HepG2 (cell line): ENCODE measurements around the gene RUNDC1. TPM values are rescaled to one million over a fixed set of nuclear protein-coding genes. Genes with fewer than 3 reads are reported as not detected.

Experiments
- ADNP ChIP-seq: sonication (generic); formaldehyde crosslinking; IDR thresholded peaks from 2 replicates; pipeline ENCODE4 v1.4.0; 2020; ENCODE audit warnings: missing genetic modification reagents
- CEBPG ChIP-seq: IDR thresholded peaks from 2 replicates; pipeline ENCODE4 v1.6.1; 2016
- DPF2 ChIP-seq: sonication (generic); formaldehyde crosslinking; IDR thresholded peaks from 2 replicates; pipeline ENCODE4 v1.4.0; 2020; ENCODE audit warnings: mild to moderate bottlenecking, low read depth, missing genetic modification reagents, borderline replicate concordance
- HNF4A ChIP-seq: sonication (generic); formaldehyde crosslinking; IDR thresholded peaks from 2 replicates; pipeline ENCODE4 v1.4.0; 2020; ENCODE audit warnings: missing genetic modification reagents
- KAT2B ChIP-seq: fragments of 150-350 bp; IDR thresholded peaks from 2 replicates; pipeline ENCODE4 v1.6.1; 2014; ENCODE audit warnings: low read depth, low read length, borderline replicate concordance
- KDM5B ChIP-seq: sonication (generic); formaldehyde crosslinking; IDR thresholded peaks from 2 replicates; pipeline ENCODE4 v1.4.0; 2020; ENCODE audit warnings: missing genetic modification reagents, mild to moderate bottlenecking, borderline replicate concordance
- TP53 ChIP-seq: sonication (generic); formaldehyde crosslinking; conservative IDR thresholded peaks from 2 replicates; pipeline ENCODE4 v1.4.0; 2020; ENCODE audit warnings: missing genetic modification reagents
- ZBTB7A ChIP-seq: sonication (generic); formaldehyde crosslinking; IDR thresholded peaks from 2 replicates; pipeline ENCODE4 v1.8.0; 2022; ENCODE audit warnings: mild to moderate bottlenecking, missing genetic modification reagents
- ZFP90 ChIP-seq: sonication (generic); formaldehyde crosslinking; IDR thresholded peaks from 2 replicates; pipeline ENCODE4 v1.8.0; 2022; ENCODE audit warnings: missing genetic modification reagents, mild to moderate bottlenecking, inconsistent platforms, borderline replicate concordance
- ZFYVE20 ChIP-seq: sonication (generic); formaldehyde crosslinking; IDR thresholded peaks from 2 replicates; pipeline ENCODE4 v1.8.0; 2023; ENCODE audit warnings: low read depth, mild to moderate bottlenecking, moderate library complexity, missing genetic modification reagents, borderline replicate concordance
- ZNF12 ChIP-seq: sonication (generic); formaldehyde crosslinking; IDR thresholded peaks from 2 replicates; pipeline ENCODE4 v1.5.0; 2020; ENCODE audit warnings: missing genetic modification reagents
- ZNF20 ChIP-seq: sonication (generic); formaldehyde crosslinking; IDR thresholded peaks from 2 replicates; pipeline ENCODE4 v1.4.0; 2020; ENCODE audit warnings: mild to moderate bottlenecking, moderate library complexity, missing genetic modification reagents
- ZNF251 ChIP-seq: sonication (generic); formaldehyde crosslinking; IDR thresholded peaks from 2 replicates; pipeline ENCODE4 v1.9.0; 2021; ENCODE audit warnings: mild to moderate bottlenecking, missing genetic modification reagents
- ZNF839 ChIP-seq: sonication (generic); formaldehyde crosslinking; IDR thresholded peaks from 2 replicates; pipeline ENCODE4 v1.4.0; 2020; ENCODE audit warnings: missing genetic modification reagents, mild to moderate bottlenecking, borderline replicate concordance
- ZSCAN25 ChIP-seq: sonication (generic); formaldehyde crosslinking; IDR thresholded peaks from 2 replicates; pipeline ENCODE4 v1.8.0; 2022; ENCODE audit warnings: mild to moderate bottlenecking, missing genetic modification reagents
- polyA plus RNA-seq, 8 experiments: library from polyadenylated mRNA; depleted of rRNA in 3 of 8; stranded (reverse) in 7 of 8; unstranded in 1 of 8; fragments of >200 nt; fragmentation: Illumina TruSeq in 4 of 8; extraction: Trizol in 4 of 8; gene quantifications; 2 replicates each; pipeline versions ENCODE4 v1.2.1 to v1.2.3, GENCODE V29; 2011 to 2016; ENCODE audit warnings: low read depth in 4 of 8, missing spikeins in 1 of 8, mixed read lengths in 1 of 8; ENCODE audit not compliant: insufficient read depth in 1 of 8
- total RNA-seq, 5 experiments: library from RNA; depleted of rRNA; stranded (reverse); fragments of >200 nt; fragmentation: Illumina TruSeq; extraction: Trizol; gene quantifications; 2 replicates each; pipeline ENCODE4 v1.2.3, GENCODE V29; 2016; ENCODE audit warnings: low read depth in 1 of 5
- TF ChIP-seq, protein P1 (sequence below): sonication (generic); formaldehyde crosslinking; IDR thresholded peaks from 2 replicates; pipeline ENCODE4 v1.5.1; 2020; ENCODE audit warnings: mild to moderate bottlenecking, missing genetic modification reagents
- TF ChIP-seq, protein P2 (sequence below): IDR thresholded peaks from 2 replicates; pipeline ENCODE4 v1.6.1; 2012; ENCODE audit warnings: inconsistent platforms
- TF ChIP-seq, protein P3 (sequence below): sonication (generic); formaldehyde crosslinking; IDR thresholded peaks from one replicate; pipeline ENCODE4 v1.5.1; 2020; ENCODE audit warnings: mild to moderate bottlenecking, missing genetic modification reagents; ENCODE audit errors: not compliant biosample characterization

RUNDC1 gene
- total and polyA plus RNA-seq, 2 of the 13 experiments (the other 11 are each of a cell fraction or from before 2014, with no cell fraction given): 10.3 to 11.4 TPM

DNA sequence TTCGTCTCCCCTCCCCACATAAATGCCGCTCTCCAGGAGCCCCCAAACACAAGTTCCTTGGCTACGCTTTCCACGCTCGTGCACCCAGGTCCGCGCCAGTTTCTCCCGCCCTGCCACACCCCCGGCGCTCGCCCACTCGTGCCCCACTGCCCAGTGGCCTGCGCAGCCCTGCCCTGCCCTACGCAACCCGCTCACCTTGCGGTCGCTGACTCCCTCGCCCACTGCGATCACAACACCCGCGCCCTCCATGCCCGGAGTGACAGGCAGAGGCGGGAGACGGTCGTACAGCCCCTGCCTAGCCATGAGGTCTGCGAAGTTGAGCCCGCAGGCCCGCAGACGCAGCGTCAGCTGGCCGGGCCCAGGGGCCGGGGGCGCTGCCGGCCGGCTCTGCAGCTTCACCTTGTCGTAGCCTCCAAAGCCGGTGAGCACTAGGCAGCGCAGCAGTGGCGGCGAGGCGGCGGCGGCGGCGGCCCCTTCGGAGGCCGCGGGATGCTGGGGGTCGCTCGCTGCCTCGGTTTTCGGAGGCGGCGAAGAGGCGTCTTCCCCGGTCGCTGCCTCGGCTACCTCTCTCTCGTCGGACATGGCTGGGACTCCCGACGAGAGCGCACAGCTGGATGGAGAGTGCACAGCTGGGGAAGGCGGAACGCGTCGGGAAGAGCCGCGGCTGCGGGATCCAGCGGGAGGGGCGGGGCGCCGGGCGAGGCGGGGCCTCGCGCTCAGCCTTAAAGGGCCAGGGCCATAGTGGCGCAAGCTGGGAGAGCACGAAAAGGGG lies 41.6 kb downstream of the RUNDC1 start, which contains the start of gene VAT1 (continued):
- TF ChIP-seq HNF4A (CRISPR knock-in tag): peak; percentile 19; the same call in 1 of the 2 replicates
- no peak for TF ChIP-seq ZFYVE20 (CRISPR knock-in tag)
- TF ChIP-seq KAT2B: no peak
- TF ChIP-seq ZFP90 (CRISPR knock-in tag): peak; percentile 86
- no peak; the same call in none of the 2 replicates for TF ChIP-seq ZNF12
- TF ChIP-seq CEBPG (CRISPR knock-in tag): no peak; the same call in 1 of the 2 replicates
- TF ChIP-seq, protein P1, sequence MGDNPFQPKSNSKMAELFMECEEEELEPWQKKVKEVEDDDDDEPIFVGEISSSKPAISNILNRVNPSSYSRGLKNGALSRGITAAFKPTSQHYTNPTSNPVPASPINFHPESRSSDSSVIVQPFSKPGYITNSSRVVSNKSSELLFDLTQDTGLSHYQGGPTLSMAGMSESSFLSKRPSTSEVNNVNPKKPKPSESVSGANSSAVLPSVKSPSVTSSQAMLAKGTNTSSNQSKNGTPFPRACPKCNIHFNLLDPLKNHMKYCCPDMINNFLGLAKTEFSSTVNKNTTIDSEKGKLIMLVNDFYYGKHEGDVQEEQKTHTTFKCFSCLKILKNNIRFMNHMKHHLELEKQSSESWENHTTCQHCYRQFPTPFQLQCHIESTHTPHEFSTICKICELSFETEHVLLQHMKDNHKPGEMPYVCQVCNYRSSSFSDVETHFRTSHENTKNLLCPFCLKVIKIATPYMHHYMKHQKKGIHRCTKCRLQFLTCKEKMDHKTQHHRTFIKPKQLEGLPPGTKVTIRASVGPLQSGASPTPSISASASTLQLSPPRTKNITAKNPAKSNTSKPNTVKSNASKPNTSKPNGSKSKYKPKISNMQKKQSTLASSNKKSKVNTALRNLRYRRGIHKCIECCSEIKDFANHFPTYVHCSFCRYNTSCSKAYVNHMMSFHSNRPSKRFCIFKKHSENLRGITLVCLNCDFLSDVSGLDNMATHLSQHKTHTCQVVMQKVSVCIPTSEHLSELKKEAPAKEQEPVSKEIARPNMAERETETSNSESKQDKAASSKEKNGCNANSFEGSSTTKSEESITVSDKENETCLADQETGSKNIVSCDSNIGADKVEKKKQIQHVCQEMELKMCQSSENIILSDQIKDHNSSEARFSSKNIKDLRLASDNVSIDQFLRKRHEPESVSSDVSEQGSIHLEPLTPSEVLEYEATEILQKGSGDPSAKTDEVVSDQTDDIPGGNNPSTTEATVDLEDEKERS (CRISPR knock-in tag): 0 out of 2 replicates have a peak, but pooled peaks have one; percentile 18
- no peak for TF ChIP-seq ZNF20 (CRISPR knock-in tag)
- peak; percentile 85 for TF ChIP-seq ZNF251 (CRISPR knock-in tag)
- TF ChIP-seq KDM5B (CRISPR knock-in tag): peak; percentile 69
- TF ChIP-seq ZBTB7A (CRISPR knock-in tag): peak; percentile 59; the same call in 1 of the 2 replicates
- TF ChIP-seq ADNP (CRISPR knock-in tag): no peak
- TF ChIP-seq, protein P2, sequence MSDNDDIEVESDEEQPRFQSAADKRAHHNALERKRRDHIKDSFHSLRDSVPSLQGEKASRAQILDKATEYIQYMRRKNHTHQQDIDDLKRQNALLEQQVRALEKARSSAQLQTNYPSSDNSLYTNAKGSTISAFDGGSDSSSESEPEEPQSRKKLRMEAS: peak; percentile 70
- TF ChIP-seq, protein P3, sequence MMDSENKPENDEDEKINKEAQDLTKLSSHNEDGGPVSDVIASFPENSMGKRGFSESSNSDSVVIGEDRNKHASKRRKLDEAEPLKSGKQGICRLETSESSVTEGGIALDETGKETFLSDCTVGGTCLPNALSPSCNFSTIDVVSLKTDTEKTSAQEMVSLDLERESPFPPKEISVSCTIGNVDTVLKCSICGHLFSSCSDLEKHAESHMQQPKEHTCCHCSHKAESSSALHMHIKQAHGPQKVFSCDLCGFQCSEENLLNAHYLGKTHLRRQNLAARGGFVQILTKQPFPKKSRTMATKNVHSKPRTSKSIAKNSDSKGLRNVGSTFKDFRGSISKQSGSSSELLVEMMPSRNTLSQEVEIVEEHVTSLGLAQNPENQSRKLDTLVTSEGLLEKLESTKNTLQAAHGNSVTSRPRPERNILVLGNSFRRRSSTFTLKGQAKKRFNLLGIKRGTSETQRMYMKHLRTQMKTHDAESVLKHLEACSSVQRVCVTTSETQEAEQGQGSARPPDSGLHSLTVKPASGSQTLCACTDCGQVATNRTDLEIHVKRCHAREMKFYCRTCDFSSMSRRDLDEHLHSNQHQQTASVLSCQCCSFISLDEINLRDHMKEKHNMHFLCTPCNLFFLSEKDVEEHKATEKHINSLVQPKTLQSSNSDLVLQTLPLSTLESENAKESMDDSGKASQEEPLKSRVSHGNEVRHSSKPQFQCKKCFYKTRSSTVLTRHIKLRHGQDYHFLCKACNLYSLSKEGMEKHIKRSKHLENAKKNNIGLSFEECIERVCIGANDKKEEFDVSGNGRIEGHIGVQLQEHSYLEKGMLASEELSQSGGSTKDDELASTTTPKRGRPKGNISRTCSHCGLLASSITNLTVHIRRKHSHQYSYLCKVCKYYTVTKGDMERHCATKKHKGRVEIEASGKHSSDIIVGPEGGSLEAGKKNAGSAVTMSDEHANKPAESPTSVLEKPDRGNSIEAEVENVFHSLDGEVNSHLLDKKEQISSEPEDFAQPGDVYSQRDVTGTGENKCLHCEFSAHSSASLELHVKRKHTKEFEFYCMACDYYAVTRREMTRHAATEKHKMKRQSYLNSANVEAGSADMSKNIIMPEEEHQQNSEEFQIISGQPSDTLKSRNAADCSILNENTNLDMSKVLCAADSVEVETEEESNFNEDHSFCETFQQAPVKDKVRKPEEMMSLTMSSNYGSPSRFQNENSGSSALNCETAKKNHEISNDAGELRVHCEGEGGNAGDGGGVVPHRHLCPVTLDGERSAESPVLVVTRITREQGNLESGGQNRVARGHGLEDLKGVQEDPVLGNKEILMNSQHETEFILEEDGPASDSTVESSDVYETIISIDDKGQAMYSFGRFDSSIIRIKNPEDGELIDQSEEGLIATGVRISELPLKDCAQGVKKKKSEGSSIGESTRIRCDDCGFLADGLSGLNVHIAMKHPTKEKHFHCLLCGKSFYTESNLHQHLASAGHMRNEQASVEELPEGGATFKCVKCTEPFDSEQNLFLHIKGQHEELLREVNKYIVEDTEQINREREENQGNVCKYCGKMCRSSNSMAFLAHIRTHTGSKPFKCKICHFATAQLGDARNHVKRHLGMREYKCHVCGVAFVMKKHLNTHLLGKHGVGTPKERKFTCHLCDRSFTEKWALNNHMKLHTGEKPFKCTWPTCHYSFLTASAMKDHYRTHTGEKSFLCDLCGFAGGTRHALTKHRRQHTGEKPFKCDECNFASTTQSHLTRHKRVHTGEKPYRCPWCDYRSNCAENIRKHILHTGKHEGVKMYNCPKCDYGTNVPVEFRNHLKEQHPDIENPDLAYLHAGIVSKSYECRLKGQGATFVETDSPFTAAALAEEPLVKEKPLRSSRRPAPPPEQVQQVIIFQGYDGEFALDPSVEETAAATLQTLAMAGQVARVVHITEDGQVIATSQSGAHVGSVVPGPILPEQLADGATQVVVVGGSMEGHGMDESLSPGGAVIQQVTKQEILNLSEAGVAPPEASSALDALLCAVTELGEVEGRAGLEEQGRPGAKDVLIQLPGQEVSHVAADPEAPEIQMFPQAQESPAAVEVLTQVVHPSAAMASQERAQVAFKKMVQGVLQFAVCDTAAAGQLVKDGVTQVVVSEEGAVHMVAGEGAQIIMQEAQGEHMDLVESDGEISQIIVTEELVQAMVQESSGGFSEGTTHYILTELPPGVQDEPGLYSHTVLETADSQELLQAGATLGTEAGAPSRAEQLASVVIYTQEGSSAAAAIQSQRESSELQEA (CRISPR knock-in tag): peak; percentile 98
- TF ChIP-seq ZSCAN25 (CRISPR knock-in tag): peak; percentile 64
- 0 out of 2 replicates have a peak, but pooled peaks have one; percentile 31 for TF ChIP-seq DPF2 (CRISPR knock-in tag)
- peak; percentile 39; the same call in 1 of the 2 replicates for TF ChIP-seq ZNF839
- TF ChIP-seq TP53 (CRISPR knock-in tag): 0 out of 2 replicates have a peak, but pooled peaks have one; percentile 71
